GM18951 (cell line): ENCODE results near the gene AGPAT3.

Experiments
- POLR2A ChIP-seq: IDR thresholded peaks from 4 replicates; pipeline ENCODE4 v1.6.1; 2011; ENCODE audit warnings: mild to moderate bottlenecking; ENCODE audit not compliant: insufficient read length, insufficient read depth; ENCODE audit errors: extremely low read depth
- in situ Hi-C: fragments of 300-500 bp; cut with MboI; formaldehyde crosslinking; loops from one replicate; pipeline ENCODE4 v1.12.0; 2022; ENCODE audit warnings: low sequenced_read_pairs, mixed read lengths, inconsistent platforms; ENCODE audit not compliant: unreplicated experiment

Gene AGPAT3

GRCh38 chr21:44012474-44013379 lies 147.7 kb downstream of the AGPAT3 start:
- in situ Hi-C loops, result no loop called here
- TF ChIP-seq POLR2A, result no peak

DNA sequence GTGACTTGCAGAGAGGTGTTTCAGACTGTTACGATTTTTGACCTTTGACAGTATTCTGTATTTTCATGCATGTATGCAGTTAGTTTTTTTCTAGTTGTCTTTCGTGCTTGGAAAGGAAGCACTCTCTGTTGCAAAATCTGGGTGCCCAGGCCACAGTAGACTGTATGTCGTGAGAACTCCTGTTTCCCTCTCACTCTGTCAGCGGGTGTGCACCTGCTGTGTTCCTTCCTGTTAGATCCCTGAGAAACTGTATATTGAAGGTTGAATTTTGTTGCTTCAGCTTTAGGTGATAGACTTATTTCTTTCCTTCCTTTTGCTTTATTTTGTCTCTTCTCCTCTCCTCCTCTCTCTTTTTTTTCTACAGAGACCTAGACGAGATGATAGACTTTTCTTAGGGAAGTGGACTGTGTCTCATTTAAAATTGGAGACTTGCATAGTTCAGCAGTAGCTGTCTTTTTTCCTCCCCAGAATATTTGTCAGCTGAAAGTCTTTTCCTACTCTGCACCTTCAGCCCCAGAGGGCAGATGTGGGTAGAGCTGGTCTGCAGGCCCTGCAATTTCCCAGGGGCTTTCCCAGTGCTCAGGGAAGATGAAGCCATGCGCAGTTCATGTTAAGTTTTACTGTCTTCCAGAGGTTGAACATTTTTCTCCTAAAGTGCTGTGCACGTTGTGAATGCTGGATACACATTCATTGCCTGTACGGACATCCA lies 148.5 kb downstream of the AGPAT3 start:
- no peak for TF ChIP-seq POLR2A

DNA sequence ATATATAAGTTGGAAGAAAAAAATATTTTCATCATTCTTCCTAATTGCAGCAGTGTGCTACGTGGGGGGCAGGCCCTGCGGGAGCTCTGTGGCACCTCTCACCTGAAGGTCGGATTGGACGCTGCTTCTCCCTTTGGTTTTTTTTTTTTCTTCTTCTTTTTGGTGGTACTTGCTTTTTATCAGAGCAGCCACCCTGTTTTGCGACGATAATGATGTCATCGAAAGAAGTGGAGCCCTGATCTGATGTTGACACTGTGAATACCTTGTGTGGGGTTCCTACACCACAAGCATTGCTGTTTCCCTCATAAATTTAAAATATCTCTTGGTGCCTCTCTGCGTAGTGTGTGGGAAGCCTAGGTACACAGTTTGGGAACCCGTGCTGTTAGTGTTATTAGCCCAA lies 152.6 kb downstream of the AGPAT3 start:
- in situ Hi-C loops, result no loop called here
- TF ChIP-seq POLR2A, result no peak

More for the DNA sequence above, 148.5 kb downstream of the AGPAT3 start:
- in situ Hi-C loops, result no loop called here

- in situ Hi-C loops, result no loop called here
- TF ChIP-seq POLR2A, result no peak
These were observed 153.1 kb downstream of the AGPAT3 start for GRCh38 chr21:44018127-44018526.

DNA sequence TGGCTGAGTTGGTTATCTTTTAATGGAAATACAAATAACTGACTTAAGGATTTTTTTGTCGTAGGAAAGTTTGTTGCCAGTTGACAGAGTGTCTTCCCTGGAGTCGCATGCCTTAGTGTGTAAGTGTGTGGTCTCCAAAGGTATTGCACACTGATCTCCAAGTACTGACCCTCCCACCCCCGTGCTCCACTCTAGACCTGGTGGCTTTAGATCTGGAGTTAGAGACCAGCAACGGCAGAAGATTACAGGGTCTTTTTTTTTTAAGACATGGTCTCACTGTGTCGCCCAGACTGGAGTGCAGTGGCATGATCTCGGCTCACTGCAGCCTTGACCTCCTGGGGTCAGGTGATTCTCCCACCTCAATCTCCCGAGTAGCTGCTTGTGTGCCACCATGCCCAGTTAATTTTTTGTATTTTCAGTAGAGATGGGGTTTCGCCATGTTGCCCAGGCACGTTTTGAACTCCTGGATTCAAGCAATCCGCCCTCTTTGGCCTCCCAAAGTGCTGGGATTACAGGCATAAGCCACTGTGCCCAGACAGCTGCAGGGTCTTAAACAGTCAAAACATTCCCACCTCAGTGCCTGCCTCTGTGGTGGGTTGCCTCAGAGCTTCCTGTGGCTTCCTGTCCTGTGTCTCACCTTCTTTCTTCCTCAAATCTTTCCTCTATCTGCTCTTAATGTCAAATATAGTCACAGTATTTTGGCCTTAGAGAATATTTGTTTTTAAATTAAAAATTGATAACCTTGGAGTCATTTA lies 154.0 kb downstream of the AGPAT3 start:
- in situ Hi-C loops, result no loop called here
- TF ChIP-seq POLR2A, result no peak

GRCh38 chr21:44019568-44019958 lies 154.5 kb downstream of the AGPAT3 start:
- no peak for TF ChIP-seq POLR2A
- in situ Hi-C loops, result no loop called here

- in situ Hi-C loops, result no loop called here
These were observed 155.5 kb downstream of the AGPAT3 start for GRCh38 chr21:44020551-44020950.

GRCh38 chr21:44021064-44021463 lies 156.0 kb downstream of the AGPAT3 start:
- in situ Hi-C loops, result no loop called here
- no peak for TF ChIP-seq POLR2A

More at GRCh38 chr21:44020551-44020950, 155.5 kb downstream of the AGPAT3 start:
- TF ChIP-seq POLR2A, result no peak

DNA sequence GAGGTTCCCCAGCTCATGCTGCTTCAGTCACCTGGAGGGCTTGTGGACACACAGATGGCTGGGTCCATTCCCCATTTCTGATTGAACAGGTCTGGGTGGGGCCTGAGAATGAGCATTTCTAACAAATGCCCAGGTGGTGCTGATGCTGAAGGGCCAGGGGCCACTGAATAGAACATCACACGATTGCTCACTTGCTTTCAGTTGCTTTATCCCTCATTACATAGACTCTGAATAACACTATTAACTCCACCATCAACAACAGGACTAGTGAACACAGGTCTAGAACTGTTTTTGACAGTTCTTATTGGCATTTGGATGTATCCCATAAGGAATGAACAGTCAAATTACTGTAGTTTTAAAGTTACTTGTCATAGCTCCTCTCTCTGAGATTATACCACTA lies 159.2 kb downstream of the AGPAT3 start:
- in situ Hi-C loops, result no loop called here
- no peak for TF ChIP-seq POLR2A

DNA sequence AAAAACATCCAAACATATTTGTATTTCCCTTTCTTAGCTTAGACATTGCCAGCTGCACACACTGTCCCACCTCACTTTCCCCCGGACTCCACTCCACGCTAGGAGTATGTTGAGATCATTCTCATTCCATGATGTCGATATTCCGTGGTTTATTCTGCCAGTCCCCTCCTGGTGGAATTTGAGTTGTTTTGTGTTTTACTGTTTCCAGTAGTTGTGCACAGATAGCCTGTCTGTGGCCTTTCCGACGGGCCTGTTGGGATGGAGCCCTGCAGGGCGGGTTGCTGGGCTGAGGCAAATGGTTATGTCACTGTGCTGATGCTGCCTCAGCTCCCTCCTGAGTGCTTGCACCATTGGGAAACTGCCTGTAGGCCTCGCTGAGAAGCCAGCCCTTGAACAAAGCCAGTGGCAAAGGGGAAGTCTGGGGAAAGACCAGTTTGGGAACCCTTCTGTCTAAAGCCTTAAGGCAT lies 159.9 kb downstream of the AGPAT3 start:
- TF ChIP-seq POLR2A, result no peak
- in situ Hi-C loops, result no loop called here

- TF ChIP-seq POLR2A, result no peak
- in situ Hi-C loops, result no loop called here
These were observed 162.7 kb downstream of the AGPAT3 start for GRCh38 chr21:44027607-44028286.

GRCh38 chr21:44028287-44028659 lies 163.2 kb downstream of the AGPAT3 start:
- in situ Hi-C loops, result no loop called here
- TF ChIP-seq POLR2A, result no peak
